ENCODE data around the gene TEAD2.

GRCh38 chr19:49344505-49345423 is 17.5 kb downstream of the TEAD2 start:
- TF ChIP-seq CTCF (IDR thresholded peaks at IDR 0.05) (no peak), EZH2 (IDR thresholded peaks at IDR 0.05; ENCODE audit: borderline replicate concordance, insufficient read depth, low read depth, low read length, poor library complexity, severe bottlenecking) (no peak)

All from B cell (primary cell).